Left lung (tissue), 14 donors: ENCODE data around the gene DHDH. TPM values are rescaled to one million over a fixed set of nuclear protein-coding genes. Genes with fewer than 3 reads are reported as not detected.
"Not testable (repeated sequence)": the region's sequence is repeated elsewhere in the genome, so short reads cannot be mapped to it uniquely, and the experiment has no call there.

ENCODE experiments used
- ATAC-seq: fragments of 200-7000 bp; cut with Tn5 transposase; one replicate; pipeline ENCODE4 v1.9.1; 2020; ENCODE audit warnings: moderate library complexity
- DNase-seq, 4 donors: peaks; one replicate each; pipeline ENCODE4 v3.0.0-alpha.2; 2013 to 2020
- H3K27ac ChIP-seq, 2 donors: fragments of 200-600 bp; sonication (generic) in 1 of 2; one replicate each; pipeline versions ENCODE4 v1.5.0 to v1.8.0; 2020 to 2021
- H3K27me3 ChIP-seq, 2 donors: fragments of 200-600 bp; sonication (generic) in 1 of 2; one replicate each; pipeline versions ENCODE4 v1.5.0 to v1.8.0; 2020 to 2021
- H3K36me3 ChIP-seq, 2 donors: fragments of 200-600 bp; sonication (generic) in 1 of 2; one replicate each; pipeline versions ENCODE4 v1.5.0 to v1.8.0; 2020 to 2021
- H3K4me1 ChIP-seq, 2 donors: fragments of 200-600 bp; one replicate each; pipeline ENCODE4 v1.8.0; 2021
- H3K4me3 ChIP-seq, 2 donors: fragments of 200-600 bp; sonication (generic) in 1 of 2; one replicate each; pipeline versions ENCODE4 v1.5.0 to v1.8.0; 2020 to 2021; ENCODE audit warnings: mild to moderate bottlenecking in 1 of 2
- H3K9me3 ChIP-seq, 2 donors: fragments of 200-600 bp; sonication (generic) in 1 of 2; one replicate each; pipeline versions ENCODE4 v1.5.0 to v1.8.0; 2020 to 2021
- CTCF ChIP-seq, 2 donors: fragments of 200-600 bp; sonication (generic) in 1 of 2; IDR thresholded peaks; one replicate each; pipeline versions ENCODE4 v1.5.0 to v1.8.0; 2021; ENCODE audit warnings: antibody characterized with exemption in 2 of 2
- intact Hi-C, 2 donors: fragments of 100-400 bp; cut with DNase I; formaldehyde crosslinking; loops; one replicate each; pipeline versions ENCODE4 v1.11.2 to v1.14.2; 2022
- long read RNA-seq, 12 donors: library from polyadenylated mRNA in 2 of 12; unstranded in 2 of 12; transcript quantifications; one replicate each; pipeline ENCODE4 v2.0.0 and lab custom pipeline, GENCODE V29; 2019 to 2026
- polyA plus RNA-seq, 6 donors: library from polyadenylated mRNA; unstranded; fragments of 120-200 nt; gene quantifications; one replicate each; pipeline ENCODE4 v1.2.1, GENCODE V29; 2013; ENCODE audit not compliant: insufficient read length in 6 of 6
- total RNA-seq, 2 donors: library from RNA; stranded (reverse); fragmentation: NEBNext Ultra II Directional; extraction: Animal tissue kit (Norgen Biotek cat#: 25700); gene quantifications; one replicate each; pipeline ENCODE4 v1.2.1, GENCODE V29; 2021
- donor health status: DM: no; HTN: yes; CAD: no.
- donor health status: DM: no; HTN: no; CAD: no.

DHDH gene
- total RNA-seq = 1 to 10 TPM; 3.3 to 4.1 TPM
- polyA plus RNA-seq = 1 to 10 TPM in 5 of 6 donors, under 1 TPM in 1; 0.86 to 2.4 (median 1.8) TPM
- long read RNA-seq, donor 1, partial matches to known transcripts = 0 of 2 reads
- long read RNA-seq, donor 1, other reads (novel, unspliced or antisense) = 0 of 2 reads
- long read RNA-seq, donor 2 = 0 reads
- long read RNA-seq, donor 3, partial matches to known transcripts = 0 of 2 reads
- long read RNA-seq, donor 3, other reads (novel, unspliced or antisense) = 0 of 2 reads
- long read RNA-seq, donor 4, transcript DHDH-201 (7 exons, 1,081 nt) = major isoform, 9 of 10 reads
- long read RNA-seq, donor 4, partial matches to known transcripts = 0 of 10 reads
- long read RNA-seq, donor 4, other reads (novel, unspliced or antisense) = 1 of 10 reads
- long read RNA-seq, donor 5 = 0 reads
- long read RNA-seq, donor 6, partial matches to known transcripts = 0 of 1 reads
- long read RNA-seq, donor 6, other reads (novel, unspliced or antisense) = 0 of 1 reads
- long read RNA-seq, donor 7, partial matches to known transcripts = 0 of 2 reads
- long read RNA-seq, donor 7, other reads (novel, unspliced or antisense) = 0 of 2 reads
- long read RNA-seq, donor 8, partial matches to known transcripts = 0 of 1 reads
- long read RNA-seq, donor 8, other reads (novel, unspliced or antisense) = 0 of 1 reads
- long read RNA-seq, donor 9 = 0 reads
- long read RNA-seq, donor 10, transcript DHDH-201 (7 exons, 1,081 nt) = major isoform, 5 of 6 reads
- long read RNA-seq, donor 10, partial matches to known transcripts = 0 of 6 reads
- long read RNA-seq, donor 10, other reads (novel, unspliced or antisense) = 1 of 6 reads
- long read RNA-seq, donor 11 = 0 reads
- long read RNA-seq, donor 12, partial matches to known transcripts = 0 of 1 reads
- long read RNA-seq, donor 12, other reads (novel, unspliced or antisense) = 0 of 1 reads

- peaks cover 0 to 28% of the 10 kb centered on the region in 2 donors for H3K27me3 ChIP-seq
- H3K4me1 ChIP-seq = peaks cover 0 to 13% of the 10 kb centered on the region in 2 donors
- intact Hi-C loops = no loop called here
- H3K9me3 ChIP-seq = no peaks in the 10 kb centered on the region
- H3K36me3 ChIP-seq = no peaks in the 10 kb centered on the region
- H3K4me3 ChIP-seq = peak within 1 kb of the TSS; percentile 39 to 49
- ATAC-seq (peak; percentile 97), DNase-seq (peak; percentile 42 to 96 (median 85))
- no peak for TF ChIP-seq CTCF (IDR thresholded peaks at IDR 0.05)
- H3K27ac ChIP-seq = peak within 1 kb of the TSS; percentile 34 to 50
Observed at GRCh38 chr19:48933382-48933932, at the start of gene DHDH. TSS of gene DHDH (plus strand) at chr19:48933699. CDS start at chr19:48933722, 23 bp downstream.

- no peak overlapping the region for H3K4me3 ChIP-seq
- peaks cover 0 to 7% of the 10 kb centered on the region in 2 donors for H3K36me3 ChIP-seq
- DNase-seq (no peak), ATAC-seq (no peak)
- no peak overlapping the region for H3K27ac ChIP-seq
- intact Hi-C loops = no loop called here
- no peak for TF ChIP-seq CTCF (IDR thresholded peaks at IDR 0.05)
- peaks cover 0 to 18% of the 10 kb centered on the region in 2 donors for H3K4me1 ChIP-seq
- no peaks in the 10 kb centered on the region for H3K27me3 ChIP-seq
- H3K9me3 ChIP-seq = no peaks in the 10 kb centered on the region
Observed at GRCh38 chr19:48883726-48884125, 49.8 kb upstream of the DHDH start.

- Histone ChIP-seq H3K4me3 (no peak overlapping the region), H3K36me3 (no peaks in the 10 kb centered on the region), H3K27me3 (no peaks in the 10 kb centered on the region), H3K9me3 (no peaks in the 10 kb centered on the region), H3K4me1 (no peaks in the 10 kb centered on the region), H3K27ac (no peak overlapping the region)
- intact Hi-C loops = no loop called here
- ATAC-seq (no peak), DNase-seq (no peak)
- TF ChIP-seq CTCF (IDR thresholded peaks at IDR 0.05) = no peak
Observed at GRCh38 chr19:48887861-48888612, 45.5 kb upstream of the DHDH start.

- intact Hi-C loops, DNase-seq, H3K9me3 ChIP-seq, H3K4me1 ChIP-seq, ATAC-seq, H3K36me3 ChIP-seq, H3K4me3 ChIP-seq, H3K27me3 ChIP-seq, H3K27ac ChIP-seq: not testable (repeated sequence)
Observed at GRCh38 chr19:48889496-48889895, 44.0 kb upstream of the DHDH start.

GRCh38 chr19:48890551-48890950, 42.9 kb upstream of the DHDH start:
- intact Hi-C loops = no loop called here
- no peaks in the 10 kb centered on the region for H3K36me3 ChIP-seq
- no peak overlapping the region for H3K4me3 ChIP-seq
- peaks cover 0 to 9% of the 10 kb centered on the region in 2 donors for H3K27me3 ChIP-seq
- H3K27ac ChIP-seq = no peak overlapping the region
- no peaks in the 10 kb centered on the region for H3K9me3 ChIP-seq
- ATAC-seq (no peak), DNase-seq (no peak)
- H3K4me1 ChIP-seq = peaks cover 0 to 5% of the 10 kb centered on the region in 2 donors
- no peak for TF ChIP-seq CTCF (IDR thresholded peaks at IDR 0.05)
